Mesenchymal stem cell (in vitro differentiated cells and primary cell): ENCODE data around the gene TRIM34.
"Not testable (repeated sequence)": the region's sequence is repeated elsewhere in the genome, so short reads cannot be mapped to it uniquely, and the experiment has no call there.

ENCODE experiments used
- DNase-seq: peaks from one replicate; pipeline ENCODE4 v3.0.0-alpha.2; 2013
- H2AFZ ChIP-seq: one replicate; pipeline ENCODE4 v1.6.1; 2013; ENCODE audit warnings: low read depth, mild to moderate bottlenecking, control low read depth, inconsistent platforms, low read length, moderate library complexity
- H2AK5ac ChIP-seq: 2 replicates; pipeline ENCODE4 v1.6.1; 2013; ENCODE audit warnings: low read length, moderate library complexity, mild to moderate bottlenecking, inconsistent platforms; ENCODE audit not compliant: severe bottlenecking
- H2BK120ac ChIP-seq: one replicate; pipeline ENCODE4 v1.6.1; 2013; ENCODE audit warnings: low read depth, mild to moderate bottlenecking, inconsistent platforms, low read length, moderate library complexity
- H2BK12ac ChIP-seq, 2 experiments: one replicate each; pipeline ENCODE4 v1.6.1; 2013; ENCODE audit warnings: inconsistent platforms in 2 of 2, low read length in 2 of 2, mild to moderate bottlenecking in 2 of 2, moderate library complexity in 2 of 2, control low read depth in 1 of 2
- H2BK15ac ChIP-seq: one replicate; pipeline ENCODE4 v1.6.1; 2013; ENCODE audit warnings: mild to moderate bottlenecking, low read depth, inconsistent platforms; ENCODE audit not compliant: poor library complexity, severe bottlenecking
- H2BK5ac ChIP-seq: 2 replicates; pipeline ENCODE4 v1.6.1; 2013; ENCODE audit warnings: low read depth, mild to moderate bottlenecking, low read length, control low read depth, inconsistent platforms; ENCODE audit not compliant: poor library complexity, severe bottlenecking
- H3K14ac ChIP-seq, 2 experiments: one replicate each; pipeline ENCODE4 v1.6.1; 2013; ENCODE audit warnings: inconsistent platforms in 2 of 2, low read length in 2 of 2, control low read depth in 1 of 2, mild to moderate bottlenecking in 1 of 2, moderate library complexity in 1 of 2
- H3K18ac ChIP-seq, 2 experiments: one replicate each; pipeline ENCODE4 v1.6.1; 2013; ENCODE audit warnings: inconsistent platforms in 2 of 2, low read length in 2 of 2, control low read depth in 1 of 2, low read depth in 1 of 2, mild to moderate bottlenecking in 1 of 2
- H3K23ac ChIP-seq, 2 experiments: one replicate each; pipeline ENCODE4 v1.6.1; 2013; ENCODE audit warnings: inconsistent platforms in 2 of 2, low read length in 2 of 2, mild to moderate bottlenecking in 2 of 2, moderate library complexity in 2 of 2, control low read depth in 1 of 2
- H3K27ac ChIP-seq: 2 replicates; pipeline ENCODE4 v1.5.1; 2013; ENCODE audit warnings: mild to moderate bottlenecking, moderate library complexity, low read length, control low read depth, inconsistent platforms; ENCODE audit not compliant: poor library complexity, severe bottlenecking
- H3K27me3 ChIP-seq, 2 experiments: 2 replicates each; pipeline versions ENCODE4 v1.6.1 to v1.7.0; 2013; ENCODE audit warnings: low read length in 2 of 2, mild to moderate bottlenecking in 2 of 2, moderate library complexity in 2 of 2, control low read depth in 1 of 2, inconsistent platforms in 1 of 2; ENCODE audit not compliant: control insufficient read depth in 1 of 2, insufficient read depth in 1 of 2
- H3K36me3 ChIP-seq, 2 experiments: 2 replicates each; pipeline versions ENCODE4 v1.6.1 to v1.7.0; 2013; ENCODE audit warnings: low read length in 2 of 2, control low read depth in 1 of 2, inconsistent platforms in 1 of 2, low read depth in 1 of 2, mild to moderate bottlenecking in 1 of 2; ENCODE audit not compliant: insufficient read depth in 2 of 2, control insufficient read depth in 1 of 2
- H3K4ac ChIP-seq, 2 experiments: one replicate each; pipeline ENCODE4 v1.6.1; 2013; ENCODE audit warnings: inconsistent platforms in 2 of 2, low read length in 2 of 2, mild to moderate bottlenecking in 2 of 2, moderate library complexity in 2 of 2, control low read depth in 1 of 2, low read depth in 1 of 2
- H3K4me1 ChIP-seq: 2 replicates; pipeline ENCODE4 v1.6.1; 2013; ENCODE audit warnings: low read depth, low read length, control low read depth; ENCODE audit not compliant: control insufficient read depth, insufficient read depth
- H3K4me2 ChIP-seq: 2 replicates; pipeline ENCODE4 v1.6.1; 2013; ENCODE audit warnings: low read length, mild to moderate bottlenecking, inconsistent platforms; ENCODE audit not compliant: poor library complexity, severe bottlenecking
- H3K4me3 ChIP-seq, 2 experiments: 2 replicates each; pipeline versions ENCODE4 v1.5.1 to v1.7.0; 2013; ENCODE audit warnings: low read length in 2 of 2, mild to moderate bottlenecking in 2 of 2, control low read depth in 1 of 2, low read depth in 1 of 2; ENCODE audit not compliant: insufficient read depth in 1 of 2
- H3K79me1 ChIP-seq: replicated peaks from 2 replicates; pipeline ENCODE4 v1.6.1; 2013; ENCODE audit warnings: mild to moderate bottlenecking, control low read depth, low read length, inconsistent platforms; ENCODE audit not compliant: poor library complexity, severe bottlenecking
- H3K9ac ChIP-seq: 2 replicates; pipeline ENCODE4 v1.7.0; 2013; ENCODE audit warnings: mild to moderate bottlenecking, low read length, moderate library complexity
- H3K9me3 ChIP-seq: 2 replicates; pipeline ENCODE4 v1.7.0; 2013; ENCODE audit warnings: mild to moderate bottlenecking, low read length; ENCODE audit not compliant: control insufficient read depth
- H4K8ac ChIP-seq: one replicate; pipeline ENCODE4 v1.6.1; 2013; ENCODE audit warnings: inconsistent platforms, mild to moderate bottlenecking, low read length, moderate library complexity
- H4K91ac ChIP-seq: one replicate; pipeline ENCODE4 v1.6.1; 2013; ENCODE audit warnings: mild to moderate bottlenecking, low read length, inconsistent platforms
- WGBS: methylation state at CpG from one replicate; pipeline ENCODE4 v1.1.7; 2013; ENCODE audit warnings: mixed read lengths; 5-methylcytosine and 5-hydroxymethylcytosine counted together

TRIM34 gene

DNA sequence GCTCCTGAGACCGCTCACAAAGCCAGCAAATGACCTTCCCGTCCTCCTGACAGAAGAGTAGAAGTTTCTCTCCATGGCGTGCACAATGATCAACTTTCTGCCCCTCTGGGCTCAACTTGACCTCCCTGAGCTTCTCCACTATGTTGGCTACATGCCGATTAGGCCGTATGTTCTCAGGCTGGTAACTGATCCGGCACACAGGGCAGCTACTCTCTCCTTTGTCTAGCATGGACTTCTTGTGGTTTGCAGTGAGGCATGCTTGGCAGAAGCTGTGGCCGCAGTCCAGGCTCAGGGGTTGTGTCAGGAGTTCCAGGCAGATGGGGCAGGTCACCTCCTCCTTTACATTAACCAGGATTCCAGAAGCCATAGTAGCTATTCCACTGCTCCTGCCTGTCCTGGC is 55.0 kb downstream of the TRIM34 start:
- Histone ChIP-seq H2BK120ac (no peak overlapping the region), H3K79me1 (peaks cover 25% of the 10 kb centered on the region), H3K27me3 (no peaks in the 10 kb centered on the region), H3K9ac (no peak overlapping the region), H2BK15ac (no peak overlapping the region), H3K9me3 (peaks cover 3% of the 10 kb centered on the region), H4K91ac (peak overlapping the region; percentile 27), H3K36me3 (peaks cover 23 to 25% of the 10 kb centered on the region in 2 experiments), H2AFZ (no peak overlapping the region), H3K18ac (no peak overlapping the region), H3K27ac (no peak overlapping the region), H3K4ac (no peak overlapping the region), H3K4me2 (no peak overlapping the region), H2BK12ac (no peak overlapping the region), H3K23ac (no peak overlapping the region), H3K14ac (no peak overlapping the region), H2AK5ac (no peak overlapping the region), H3K4me3 (no peak overlapping the region), H4K8ac (peak overlapping the region; percentile 60), H2BK5ac (no peak overlapping the region), H3K4me1 (peaks cover 6% of the 10 kb centered on the region)
- DNase-seq: no peak
- WGBS: 98% methylated on average over 7 of the region's 7 CpGs

DNA sequence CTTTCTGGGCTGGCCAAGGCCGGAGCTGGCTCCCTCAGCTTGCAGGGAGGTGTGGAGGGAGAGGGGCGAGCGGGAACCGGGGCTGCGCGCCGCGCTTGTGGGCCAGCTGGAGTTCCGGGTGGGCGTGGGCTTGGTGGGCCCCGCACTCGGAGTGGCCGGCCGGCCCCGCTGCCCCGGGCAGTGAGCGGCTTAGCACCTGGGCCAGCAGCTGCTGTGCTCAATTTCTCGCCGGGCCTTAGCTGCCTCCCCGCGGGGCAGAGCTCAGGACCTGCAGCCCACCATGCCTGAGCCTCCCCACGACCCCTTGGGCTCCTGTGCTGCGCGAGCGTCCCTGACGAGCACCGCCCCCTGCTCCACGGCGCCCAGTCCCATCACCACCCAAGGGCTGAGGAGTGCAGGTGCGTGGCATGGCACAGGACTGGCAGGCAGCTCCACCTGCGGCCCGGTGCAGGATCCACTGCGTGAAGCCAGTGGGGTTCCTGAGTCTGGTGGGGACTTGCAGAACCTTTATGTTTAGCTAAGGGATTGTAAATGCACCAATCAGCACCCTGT is 58.2 kb downstream of the TRIM34 start:
- 95% methylated on average over 23 of the region's 33 CpGs for WGBS
- peaks cover 19 to 21% of the 10 kb centered on the region in 2 experiments for H3K36me3 ChIP-seq
- not testable (repeated sequence) for H2AK5ac ChIP-seq, H2BK120ac ChIP-seq, H3K9me3 ChIP-seq, H4K8ac ChIP-seq, H2BK5ac ChIP-seq, H3K27ac ChIP-seq, H3K14ac ChIP-seq, H2BK15ac ChIP-seq, DNase-seq, H3K4me2 ChIP-seq, H3K4me3 ChIP-seq, H2AFZ ChIP-seq, H3K4ac ChIP-seq, H2BK12ac ChIP-seq, H3K23ac ChIP-seq, H4K91ac ChIP-seq, H3K27me3 ChIP-seq, H3K9ac ChIP-seq, H3K4me1 ChIP-seq
- H3K79me1 ChIP-seq: peaks cover 31% of the 10 kb centered on the region
- peak overlapping the region in 1 of 2 experiments; percentile 5 for H3K18ac ChIP-seq

DNA sequence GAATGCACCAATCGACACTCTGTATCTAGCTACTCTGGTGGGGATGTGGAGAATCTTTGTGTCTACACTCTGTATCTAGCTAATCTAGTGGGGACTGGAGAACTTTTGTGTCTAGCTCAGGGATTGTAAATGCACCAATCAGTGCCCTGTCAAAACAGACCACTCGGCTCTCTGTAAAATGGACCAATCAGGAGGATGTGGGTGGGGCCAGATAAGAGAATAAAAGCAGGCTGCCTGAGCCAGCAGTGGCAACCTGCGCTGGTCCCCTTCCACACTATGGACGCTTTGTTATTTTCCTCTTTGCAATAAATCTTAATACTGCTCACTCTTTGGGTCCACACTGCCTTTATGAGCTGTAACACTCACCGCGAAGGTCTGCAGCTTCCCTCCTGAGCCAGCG is 58.8 kb downstream of the TRIM34 start:
- DNase-seq, H3K9me3 ChIP-seq, H2AK5ac ChIP-seq, H3K4me1 ChIP-seq, H3K23ac ChIP-seq, H4K8ac ChIP-seq, H2BK5ac ChIP-seq, H2BK12ac ChIP-seq, H2BK120ac ChIP-seq, H3K4me2 ChIP-seq, H3K18ac ChIP-seq, H3K27ac ChIP-seq, H3K4ac ChIP-seq, H3K14ac ChIP-seq, H2BK15ac ChIP-seq, H3K27me3 ChIP-seq, H2AFZ ChIP-seq, H4K91ac ChIP-seq: not testable (repeated sequence)
- Histone ChIP-seq H3K36me3 (peaks cover 14% of the 10 kb centered on the region in 2 experiments), H3K79me1 (peaks cover 29% of the 10 kb centered on the region), H3K9ac (peak overlapping the region; percentile 92), H3K4me3 (peak overlapping the region in 1 of 2 experiments; percentile 79)
- WGBS: 94% methylated on average over 7 of the region's 7 CpGs

DNA sequence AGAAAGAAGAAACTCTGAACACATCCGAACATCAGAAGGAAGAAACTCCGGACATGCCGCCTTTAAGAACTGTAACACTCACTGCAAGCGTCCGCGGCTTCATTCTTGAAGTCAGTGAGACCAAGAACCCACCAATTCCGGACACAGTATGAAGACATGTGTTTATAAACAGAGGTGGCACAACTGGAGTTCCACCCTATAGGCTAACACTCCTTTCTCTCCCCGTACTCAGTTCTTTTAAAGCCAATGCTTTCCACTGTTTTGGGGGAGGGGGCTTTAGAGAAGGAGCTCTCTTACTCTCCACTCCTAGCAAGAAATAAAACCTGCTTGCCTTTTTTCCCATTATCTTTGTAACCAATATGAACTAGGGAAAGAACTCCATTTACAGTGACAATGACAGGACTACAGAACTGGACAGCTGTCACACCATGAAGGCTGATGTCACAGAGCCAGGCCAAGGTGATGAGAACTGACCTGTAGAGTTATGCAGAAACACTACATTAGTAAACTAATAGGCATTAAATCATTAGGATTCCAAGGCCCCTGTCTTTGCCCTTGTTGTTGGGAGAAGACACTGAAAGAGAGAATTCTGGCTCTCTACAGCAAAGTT is 59.3 kb downstream of the TRIM34 start:
- H3K9me3 ChIP-seq: no peaks in the 10 kb centered on the region
- H3K36me3 ChIP-seq: peaks cover 9% of the 10 kb centered on the region in 2 experiments
- whole genome bisulfite sequencing: 90% methylated on average over 6 of the region's 8 CpGs
- H3K9ac ChIP-seq: peak overlapping the region; percentile 92
- peaks cover 27% of the 10 kb centered on the region for H3K79me1 ChIP-seq
- H2AK5ac ChIP-seq: peak overlapping the region; percentile 20
- H3K14ac ChIP-seq: peak overlapping the region in 1 of 2 experiments; percentile 86
- no peak overlapping the region for H4K91ac ChIP-seq
- H2BK15ac ChIP-seq: no peak overlapping the region
- no peak overlapping the region for H2AFZ ChIP-seq
- peak overlapping the region; percentile 53 for H2BK5ac ChIP-seq
- peak overlapping the region; percentile 97 for H3K27ac ChIP-seq
- peak overlapping the region in 1 of 2 experiments; percentile 79 for H3K4me3 ChIP-seq
- no peaks in the 10 kb centered on the region for H3K27me3 ChIP-seq
- DNase-seq: peak; percentile 37
- peaks cover 8% of the 10 kb centered on the region for H3K4me1 ChIP-seq
- H3K18ac ChIP-seq: peak overlapping the region; percentile 52 to 62
- H4K8ac ChIP-seq: no peak overlapping the region
- no peak overlapping the region for H3K23ac ChIP-seq
- peak overlapping the region in 1 of 2 experiments; percentile 86 for H3K4ac ChIP-seq
- peak overlapping the region; percentile 68 for H3K4me2 ChIP-seq
- H2BK120ac ChIP-seq: no peak overlapping the region
- no peak overlapping the region for H2BK12ac ChIP-seq
